Measurements from ENCODE around the gene ATXN3L. TPM values are rescaled to one million over a fixed set of nuclear protein-coding genes. Genes with fewer than 3 reads are reported as not detected.

ATXN3L gene
- total and polyA plus RNA-seq, 2 of the 8 experiments (the other 6 are each of a cell fraction or from before 2014, with no cell fraction given), result not detected

Other genes starting within 250 kb of the ATXN3L start
- 0.93 and 1.0 TPM in 2 replicates for gene EGFL6, start 249.5 kb upstream of the ATXN3L start, total RNA-seq (2021; fragmentation: NEBNext Ultra II Directional; extraction: Animal tissue kit (Norgen Biotek cat#: 25700))
- gene EGFL6, start 249.5 kb upstream of the ATXN3L start, polyA plus RNA-seq (2011; rRNA removed), result 1.1 TPM in 2 replicates